Measurements from ENCODE around the gene NMBR.

NMBR gene

GRCh38 chr6:142146828-142147662, at the start of gene NMBR, which contains the start of gene VTA1:
TSS of gene NMBR (minus strand) at chr6:142147122. CDS start at chr6:142088658, 58,464 bp downstream.
TSS of gene VTA1 (plus strand) at chr6:142147263. CDS start at chr6:142147288, 25 bp downstream.
- Histone ChIP-seq H3K36me3 (ENCODE audit: control insufficient read depth, insufficient read depth, low read length) (no peaks in the 10 kb centered on the region), H3K4me3 (replicated peaks; ENCODE audit: low read depth, low read length) (peak within 1 kb of the TSS; percentile 72), H3K27me3 (replicated peaks; ENCODE audit: control insufficient read depth, insufficient read depth, low read length) (no peaks in the 10 kb centered on the region)
- DNase-seq (ENCODE audit: extremely low read depth, insufficient read length): peak; percentile 95
- TF ChIP-seq CTCF (IDR thresholded peaks at IDR 0.05; ENCODE audit: insufficient read depth, low read length, poor library complexity, severe bottlenecking): peak; percentile 88

GRCh38 chr6:142195862-142196541, 49.1 kb upstream of the NMBR start:
- Histone ChIP-seq H3K4me3 (replicated peaks; ENCODE audit: low read depth, low read length) (no peak overlapping the region), H3K27me3 (replicated peaks; ENCODE audit: control insufficient read depth, insufficient read depth, low read length) (no peaks in the 10 kb centered on the region), H3K36me3 (ENCODE audit: control insufficient read depth, insufficient read depth, low read length) (no peaks in the 10 kb centered on the region; the same call in 1 of the 2 replicates)
- DNase-seq (ENCODE audit: extremely low read depth, insufficient read length): no peak
- no peak for TF ChIP-seq CTCF (IDR thresholded peaks at IDR 0.05; ENCODE audit: insufficient read depth, low read length, poor library complexity, severe bottlenecking)

- no peaks in the 10 kb centered on the region for H3K27me3 ChIP-seq (replicated peaks; ENCODE audit: control insufficient read depth, insufficient read depth, low read length)
- no peak overlapping the region for H3K4me3 ChIP-seq (replicated peaks; ENCODE audit: low read depth, low read length)
- no peak for TF ChIP-seq CTCF (IDR thresholded peaks at IDR 0.05; ENCODE audit: insufficient read depth, low read length, poor library complexity, severe bottlenecking)
- no peak for DNase-seq (ENCODE audit: extremely low read depth, insufficient read length)
- no peaks in the 10 kb centered on the region; the same call in 1 of the 2 replicates for H3K36me3 ChIP-seq (ENCODE audit: control insufficient read depth, insufficient read depth, low read length)
These were observed 46.7 kb upstream of the NMBR start for GRCh38 chr6:142193621-142194020.

- Histone ChIP-seq H3K27me3 (replicated peaks; ENCODE audit: control insufficient read depth, insufficient read depth, low read length) (no peaks in the 10 kb centered on the region), H3K36me3 (ENCODE audit: control insufficient read depth, insufficient read depth, low read length) (no peaks in the 10 kb centered on the region; the same call in 1 of the 2 replicates), H3K4me3 (replicated peaks; ENCODE audit: low read depth, low read length) (no peak overlapping the region)
- TF ChIP-seq CTCF (IDR thresholded peaks at IDR 0.05; ENCODE audit: insufficient read depth, low read length, poor library complexity, severe bottlenecking): no peak
- DNase-seq (ENCODE audit: extremely low read depth, insufficient read length): no peak
These were observed 45.4 kb upstream of the NMBR start for GRCh38 chr6:142192343-142192742.

GRCh38 chr6:142189057-142189456, 42.1 kb upstream of the NMBR start:
- no peak overlapping the region for H3K4me3 ChIP-seq (replicated peaks; ENCODE audit: low read depth, low read length)
- H3K36me3 ChIP-seq (ENCODE audit: control insufficient read depth, insufficient read depth, low read length): no peaks in the 10 kb centered on the region; the same call in 1 of the 2 replicates
- no peak for DNase-seq (ENCODE audit: extremely low read depth, insufficient read length)
- H3K27me3 ChIP-seq (replicated peaks; ENCODE audit: control insufficient read depth, insufficient read depth, low read length): no peaks in the 10 kb centered on the region
- TF ChIP-seq CTCF (IDR thresholded peaks at IDR 0.05; ENCODE audit: insufficient read depth, low read length, poor library complexity, severe bottlenecking): no peak

Data from GM06990 (cell line).